Vagina (tissue), 2 donors: ENCODE results near the gene SKIDA1. TPM values are rescaled to one million over a fixed set of nuclear protein-coding genes. Genes with fewer than 3 reads are reported as not detected.

Experiments used
- DNase-seq, 2 donors: peaks; one replicate each; pipeline ENCODE4 v3.0.0-alpha.2; 2017; ENCODE audit errors: extremely low spot score in 2 of 2
- H3K27ac ChIP-seq: fragments of 200-600 bp; sonication (generic); one replicate; pipeline ENCODE4 v1.5.1; 2019
- H3K27me3 ChIP-seq: fragments of 200-600 bp; sonication (generic); one replicate; pipeline ENCODE4 v1.5.1; 2019
- H3K36me3 ChIP-seq, 2 donors: fragments of 200-600 bp; sonication (generic); one replicate each; pipeline ENCODE4 v1.5.1; 2017 to 2019
- H3K4me1 ChIP-seq: fragments of 200-600 bp; sonication (generic); one replicate; pipeline ENCODE4 v1.5.1; 2019
- H3K4me3 ChIP-seq, 2 donors: fragments of 200-600 bp; sonication (generic); 1 replicate in 1 of 2; 2 replicates in 1 of 2; pipeline ENCODE4 v1.5.1; 2016 to 2019
- H3K9me3 ChIP-seq: fragments of 200-600 bp; sonication (generic); one replicate; pipeline ENCODE4 v1.5.1; 2019
- POLR2A ChIP-seq, 2 donors: fragments of 450-650 bp; IDR thresholded peaks; one replicate each; pipeline ENCODE4 v1.6.1; 2017; ENCODE audit warnings: antibody characterized with exemption in 2 of 2, mild to moderate bottlenecking in 2 of 2, moderate library complexity in 2 of 2
- POLR2AphosphoS5 ChIP-seq, 2 donors: sonication (generic); formaldehyde crosslinking; IDR thresholded peaks; one replicate each; pipeline ENCODE4 v1.9.0; 2017; ENCODE audit warnings: antibody characterized with exemption in 2 of 2, mild to moderate bottlenecking in 2 of 2, low read depth in 1 of 2; ENCODE audit not compliant: insufficient read depth in 1 of 2
- intact Hi-C: fragments of 100-400 bp; cut with DNase I; formaldehyde crosslinking; loops from one replicate; pipeline ENCODE4 v1.15.1; 2023
- total RNA-seq: library from RNA; depleted of rRNA; stranded (reverse); fragments of >200 nt; gene quantifications from one replicate; pipeline ENCODE4 v1.2.3, GENCODE V29; 2016
- TF ChIP-seq, protein P1 (sequence below), 3 experiments: fragments of 450-650 bp in 2 of 3; fragments of 200-600 bp in 1 of 3; sonication (generic) in 1 of 3; IDR thresholded peaks; one replicate each; pipeline ENCODE4 v1.5.1; 2017 to 2019; ENCODE audit warnings: antibody characterized with exemption in 3 of 3, mild to moderate bottlenecking in 2 of 3, moderate library complexity in 2 of 3

SKIDA1 gene
- total RNA-seq, 1 donor from 2014 or later: 2.7 TPM

DNA sequence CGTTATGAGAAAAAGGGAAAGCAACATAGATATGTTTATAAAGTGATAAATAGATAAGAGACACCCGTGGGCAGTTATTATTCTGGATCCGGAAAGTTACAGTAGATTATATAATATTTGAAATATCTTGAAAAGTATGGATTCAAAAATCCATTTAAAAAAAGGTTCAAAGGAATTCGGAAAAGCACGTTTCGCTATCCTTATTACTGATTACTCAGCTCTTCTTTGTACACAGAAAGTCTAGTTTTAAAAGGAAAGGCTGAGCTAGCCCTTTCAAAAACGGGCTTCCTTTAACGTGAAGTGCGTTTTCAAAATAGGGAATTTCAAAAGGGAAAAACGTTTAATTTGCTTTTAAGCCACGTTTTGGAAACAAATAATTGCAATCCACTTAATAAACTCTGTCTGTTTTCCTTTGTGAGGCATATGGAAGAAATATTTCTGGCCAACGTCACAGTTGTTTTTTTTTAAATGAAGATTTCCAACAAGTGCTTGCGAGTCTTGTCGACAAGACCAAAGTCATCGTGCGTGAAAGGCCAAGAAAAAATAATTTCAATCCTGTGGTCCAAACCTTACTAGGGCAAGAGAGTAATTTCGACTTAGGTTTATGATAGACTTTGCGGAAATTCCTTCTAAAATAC, 2.2 kb upstream of the SKIDA1 start:
- Histone ChIP-seq H3K9me3 (no peaks in the 10 kb centered on the region), H3K4me1 (peaks cover 44% of the 10 kb centered on the region), H3K27ac (peak overlapping the region; percentile 99), H3K4me3 (peak overlapping the region; percentile 77 to 83), H3K36me3 (no peaks in the 10 kb centered on the region), H3K27me3 (no peaks in the 10 kb centered on the region)
- no peak for TF ChIP-seq POLR2A (IDR thresholded peaks at IDR 0.05)
- TF ChIP-seq POLR2AphosphoS5 (IDR thresholded peaks at IDR 0.05; ENCODE audit: insufficient read depth in 1 of 2, low read depth in 1 of 2): peak in 1 of 2 donors; percentile 77
- intact Hi-C loops: no loop called here
- DNase-seq: no peak

DNA sequence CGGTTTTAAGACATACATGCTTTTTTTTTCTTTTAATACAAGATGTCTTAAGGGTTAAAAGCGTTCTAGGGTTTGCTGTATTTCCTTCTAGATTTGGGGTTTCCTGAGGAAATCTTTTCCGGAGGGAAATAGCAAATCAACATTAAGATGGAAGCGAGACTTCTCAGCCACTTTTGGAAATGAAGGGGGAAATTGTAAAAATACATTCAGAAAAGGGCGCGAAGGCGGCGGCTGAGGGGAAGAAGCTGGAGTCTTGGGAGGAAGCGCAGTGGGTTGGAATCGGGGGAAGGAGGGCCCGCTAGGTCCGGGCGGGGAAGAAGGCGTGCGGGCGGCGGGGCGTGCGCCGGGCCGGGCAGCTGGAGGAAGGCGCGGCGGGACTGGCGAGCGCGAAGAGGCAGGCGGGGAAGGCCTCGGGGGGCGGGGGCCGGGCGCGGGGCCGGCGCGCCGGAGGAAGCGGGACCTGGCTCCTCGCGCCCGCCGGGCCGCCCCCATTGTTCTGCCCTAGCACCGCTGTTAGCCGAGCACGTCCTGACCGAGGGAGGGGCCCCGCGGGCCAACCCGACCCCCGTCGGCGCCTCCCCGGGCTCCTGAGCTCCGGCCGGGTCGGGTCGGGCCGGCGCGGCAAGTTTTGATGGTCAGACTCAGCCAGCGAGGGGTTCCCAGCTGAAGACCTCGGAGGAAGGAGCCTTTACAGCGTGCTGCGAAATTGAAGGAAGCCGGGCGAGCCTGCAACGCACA, 1.5 kb upstream of the SKIDA1 start:
- peaks cover 38% of the 10 kb centered on the region for H3K4me1 ChIP-seq
- no peaks in the 10 kb centered on the region for H3K9me3 ChIP-seq
- H3K27ac ChIP-seq: peak overlapping the region; percentile 99
- no peaks in the 10 kb centered on the region for H3K36me3 ChIP-seq
- DNase-seq: no peak
- peak overlapping the region; percentile 77 to 83 for H3K4me3 ChIP-seq
- intact Hi-C loops: no loop called here
- TF ChIP-seq POLR2A (IDR thresholded peaks at IDR 0.05): no peak
- TF ChIP-seq POLR2AphosphoS5 (IDR thresholded peaks at IDR 0.05; ENCODE audit: insufficient read depth in 1 of 2, low read depth in 1 of 2): peak in 1 of 2 donors; percentile 53
- no peaks in the 10 kb centered on the region for H3K27me3 ChIP-seq

GRCh38 chr10:21526188-21526859, 842 bp upstream of the SKIDA1 start:
- intact Hi-C loops: no loop called here
- H3K4me3 ChIP-seq: peak overlapping the region; percentile 77 to 83
- no peaks in the 10 kb centered on the region for H3K36me3 ChIP-seq
- H3K9me3 ChIP-seq: no peaks in the 10 kb centered on the region
- H3K27ac ChIP-seq: peak overlapping the region; percentile 99
- no peaks in the 10 kb centered on the region for H3K27me3 ChIP-seq
- H3K4me1 ChIP-seq: peaks cover 41% of the 10 kb centered on the region
- peak in 1 of 2 donors; percentile 36 for TF ChIP-seq POLR2AphosphoS5 (IDR thresholded peaks at IDR 0.05; ENCODE audit: insufficient read depth in 1 of 2, low read depth in 1 of 2)
- TF ChIP-seq POLR2A (IDR thresholded peaks at IDR 0.05): peak in 1 of 2 donors; percentile 9
- TF ChIP-seq, protein P1, sequence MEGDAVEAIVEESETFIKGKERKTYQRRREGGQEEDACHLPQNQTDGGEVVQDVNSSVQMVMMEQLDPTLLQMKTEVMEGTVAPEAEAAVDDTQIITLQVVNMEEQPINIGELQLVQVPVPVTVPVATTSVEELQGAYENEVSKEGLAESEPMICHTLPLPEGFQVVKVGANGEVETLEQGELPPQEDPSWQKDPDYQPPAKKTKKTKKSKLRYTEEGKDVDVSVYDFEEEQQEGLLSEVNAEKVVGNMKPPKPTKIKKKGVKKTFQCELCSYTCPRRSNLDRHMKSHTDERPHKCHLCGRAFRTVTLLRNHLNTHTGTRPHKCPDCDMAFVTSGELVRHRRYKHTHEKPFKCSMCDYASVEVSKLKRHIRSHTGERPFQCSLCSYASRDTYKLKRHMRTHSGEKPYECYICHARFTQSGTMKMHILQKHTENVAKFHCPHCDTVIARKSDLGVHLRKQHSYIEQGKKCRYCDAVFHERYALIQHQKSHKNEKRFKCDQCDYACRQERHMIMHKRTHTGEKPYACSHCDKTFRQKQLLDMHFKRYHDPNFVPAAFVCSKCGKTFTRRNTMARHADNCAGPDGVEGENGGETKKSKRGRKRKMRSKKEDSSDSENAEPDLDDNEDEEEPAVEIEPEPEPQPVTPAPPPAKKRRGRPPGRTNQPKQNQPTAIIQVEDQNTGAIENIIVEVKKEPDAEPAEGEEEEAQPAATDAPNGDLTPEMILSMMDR (IDR thresholded peaks at IDR 0.05): no peak
- no peak for DNase-seq

- DNase-seq: peak in 1 of 2 donors; percentile 85
- H3K27me3 ChIP-seq: no peaks in the 10 kb centered on the region
- H3K36me3 ChIP-seq: no peaks in the 10 kb centered on the region
- intact Hi-C loops: no loop called here
- peak overlapping the region; percentile 99 for H3K27ac ChIP-seq
- peak overlapping the region; percentile 77 to 83 for H3K4me3 ChIP-seq
- no peaks in the 10 kb centered on the region for H3K9me3 ChIP-seq
- H3K4me1 ChIP-seq: peaks cover 47% of the 10 kb centered on the region
- TF ChIP-seq POLR2A (IDR thresholded peaks at IDR 0.05) (no peak), POLR2AphosphoS5 (IDR thresholded peaks at IDR 0.05; ENCODE audit: insufficient read depth in 1 of 2, low read depth in 1 of 2) (no peak)
- TF ChIP-seq, protein P1 (IDR thresholded peaks at IDR 0.05): no peak
These were observed 736 bp downstream of the SKIDA1 start for GRCh38 chr10:21524526-21525366.

DNA sequence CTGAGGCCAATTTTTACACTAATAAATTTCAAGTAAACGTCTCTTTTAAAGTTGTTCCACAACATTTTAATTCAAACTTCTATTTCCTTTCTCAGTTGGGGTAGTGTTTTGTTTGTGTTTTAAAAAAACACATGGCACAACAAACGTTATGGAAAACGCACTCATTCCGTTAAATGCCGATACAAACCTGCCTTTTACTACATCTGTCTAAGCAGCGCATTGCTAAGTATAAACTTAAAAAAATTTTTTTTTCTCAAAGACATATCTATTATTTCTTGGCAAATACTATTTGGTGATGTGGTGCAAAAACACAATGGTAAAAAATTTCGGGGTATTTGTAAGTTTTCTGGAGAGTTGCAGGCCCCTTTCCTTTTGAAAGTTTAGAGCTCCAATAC, 1.4 kb downstream of the SKIDA1 start:
- Histone ChIP-seq H3K27ac (peak overlapping the region; percentile 99), H3K27me3 (no peaks in the 10 kb centered on the region), H3K4me3 (peak overlapping the region; percentile 77 to 83), H3K9me3 (no peaks in the 10 kb centered on the region), H3K4me1 (peaks cover 53% of the 10 kb centered on the region), H3K36me3 (no peaks in the 10 kb centered on the region)
- DNase-seq: no peak
- intact Hi-C loops: no loop called here
- TF ChIP-seq, protein P1 (IDR thresholded peaks at IDR 0.05): no peak
- TF ChIP-seq POLR2AphosphoS5 (IDR thresholded peaks at IDR 0.05; ENCODE audit: insufficient read depth in 1 of 2, low read depth in 1 of 2) (no peak), POLR2A (IDR thresholded peaks at IDR 0.05) (no peak)
